K562 (cell line): Measurements from ENCODE around the gene SLC25A20. TPM values are rescaled to one million over a fixed set of nuclear protein-coding genes. Genes with fewer than 3 reads are reported as not detected.

Experiments
- ATAC-seq: fragments of 200-7000 bp; cut with Tn5 transposase; 3 replicates; pipeline ENCODE4 v1.9.1; 2020; ENCODE audit warnings: moderate library complexity
- BruUV-seq: library from RNA; stranded (reverse); fragments of 400-500 nt; replicated peaks from 2 replicates; lab custom pipeline; 2021; lab: Mats Ljungman, UMichigan
- CTCF ChIA-PET: fragments of 300-600 bp; formaldehyde crosslinking; extraction: SDS; loops from one replicate; lab custom pipeline; 2021; ENCODE audit warnings: low intra/inter-chr PET ratio; lab: Yijun Ruan, JAX
- POLR2A ChIA-PET: fragments of 300-600, 350-650 bp; sonication (Branson Sonifier 250); formaldehyde crosslinking; extraction: SDS; loops from one replicate; lab custom pipeline; 2021; ENCODE audit warnings: antibody characterized with exemption, inconsistent platforms; lab: Yijun Ruan, JAX
- DNase-seq, 4 experiments: peaks; one replicate each; pipeline versions ENCODE4 v3.0.0 to v3.0.0-alpha.2; 2011 to 2018; ENCODE audit warnings: low spot score in 3 of 4, mixed read lengths in 3 of 4; ENCODE audit errors: extremely low read depth in 1 of 4
- FAIRE-seq: peaks from 2 replicates; lab custom pipeline; 2011; peaks lifted over from hg19 to GRCh38; lab: Jason Lieb, UNC
- H2AFZ ChIP-seq: 2 replicates; pipeline ENCODE4 v1.6.0; 2011; ENCODE audit warnings: low read depth, low read length, control low read depth, inconsistent platforms
- H3K27ac ChIP-seq: fragments of 200-600 bp; 3 replicates; pipeline ENCODE4 v1.8.0; 2011; ENCODE audit warnings: low read depth, mild to moderate bottlenecking, control low read depth, inconsistent platforms, low read length, moderate library complexity, mixed read lengths; ENCODE audit errors: extremely low read depth
- H3K27me3 ChIP-seq, 2 experiments: fragments of 300-600 bp in 1 of 2; 2 replicates in 1 of 2; 3 replicates in 1 of 2; pipeline versions ENCODE4 v1.6.0 to v1.8.0; 2011; ENCODE audit warnings: inconsistent platforms in 2 of 2, low read length in 2 of 2, mild to moderate bottlenecking in 1 of 2, mixed read lengths in 1 of 2, moderate library complexity in 1 of 2; ENCODE audit not compliant: control insufficient read depth in 2 of 2, insufficient read depth in 2 of 2
- H3K36me3 ChIP-seq: fragments of 300-600 bp; 3 replicates; pipeline ENCODE4 v1.8.0; 2011; ENCODE audit warnings: mild to moderate bottlenecking, low read length, inconsistent platforms; ENCODE audit not compliant: control insufficient read depth, insufficient read depth
- H3K4me1 ChIP-seq, 2 experiments: fragments of 200-600 bp in 1 of 2; replicated peaks in 1 of 2; 2 replicates in 1 of 2; 3 replicates in 1 of 2; pipeline versions ENCODE4 v1.5.1 to v1.8.0; 2011; ENCODE audit warnings: inconsistent platforms in 2 of 2, low read length in 2 of 2, mild to moderate bottlenecking in 1 of 2, mixed read lengths in 1 of 2, moderate library complexity in 1 of 2; ENCODE audit not compliant: control insufficient read depth in 2 of 2, insufficient read depth in 2 of 2
- H3K4me2 ChIP-seq: 2 replicates; pipeline ENCODE4 v1.6.1; 2011; ENCODE audit warnings: low read length, control low read depth, inconsistent platforms, mixed read lengths; ENCODE audit not compliant: insufficient read depth
- H3K4me3 ChIP-seq: fragments of 200-600 bp; sonication (generic), shearing (Covaris generic); 2 replicates; pipeline ENCODE4 v1.5.1; 2016; ENCODE audit warnings: control low read depth, inconsistent platforms
- H3K79me2 ChIP-seq: fragments of 200-600 bp; 3 replicates; pipeline ENCODE4 v1.8.0; 2011; ENCODE audit warnings: low read length, inconsistent platforms; ENCODE audit not compliant: control insufficient read depth, insufficient read depth
- H3K9ac ChIP-seq, 2 experiments: 2 replicates each; pipeline versions ENCODE4 v1.6.0 to v1.6.1; 2011; ENCODE audit warnings: low read depth in 2 of 2, low read length in 2 of 2, control low read depth in 1 of 2, inconsistent platforms in 1 of 2, mild to moderate bottlenecking in 1 of 2, mixed read lengths in 1 of 2; ENCODE audit not compliant: insufficient read depth in 1 of 2
- H3K9me1 ChIP-seq: one replicate; pipeline ENCODE4 v1.6.0; 2011; ENCODE audit warnings: inconsistent platforms, mild to moderate bottlenecking, low read length, moderate library complexity; ENCODE audit not compliant: control insufficient read depth, insufficient read depth
- H3K9me3 ChIP-seq: replicated peaks from 2 replicates; pipeline ENCODE4 v1.5.1; 2011; ENCODE audit warnings: low read depth, low read length, inconsistent platforms; ENCODE audit not compliant: control insufficient read depth, insufficient read depth
- H4K20me1 ChIP-seq: replicated peaks from 2 replicates; pipeline ENCODE4 v1.6.1; 2011; ENCODE audit warnings: low read length, inconsistent platforms, mixed read lengths; ENCODE audit not compliant: control insufficient read depth, insufficient read depth
- CREM ChIP-seq: IDR thresholded peaks from 2 replicates; pipeline ENCODE4 v1.6.1; 2014; ENCODE audit warnings: antibody characterized with exemption, low read depth
- FOXO4 ChIP-seq: fragments of 450-650 bp; formaldehyde crosslinking; IDR thresholded peaks from 2 replicates; pipeline ENCODE4 v1.4.0; 2020; ENCODE audit warnings: mild to moderate bottlenecking, moderate library complexity
- IRF9 ChIP-seq: fragments of 450-650 bp; IDR thresholded peaks from 2 replicates; pipeline ENCODE4 v1.6.1; 2016; ENCODE audit warnings: missing biosample characterization, missing genetic modification characterization
- NCOA4 ChIP-seq: fragments of 450-650 bp; IDR thresholded peaks from 2 replicates; pipeline ENCODE4 v1.6.1; 2018; ENCODE audit warnings: mild to moderate bottlenecking; ENCODE audit not compliant: partially characterized antibody
- SRSF7 ChIP-seq: fragments of 200-400 bp; formaldehyde crosslinking; optimal IDR thresholded peaks from 2 replicates; pipeline ENCODE3; 2017; ENCODE audit warnings: mild to moderate bottlenecking, low read depth, low read length
- ZBTB34 ChIP-seq: fragments of 250-450 bp; sonication (Bioruptor Pico); IDR thresholded peaks from 2 replicates; pipeline ENCODE4 v1.8.0; 2021; ENCODE audit warnings: mild to moderate bottlenecking, moderate library complexity
- WGBS: fragments of 100-300 bp; shearing (Covaris generic); methylation state at CpG from one replicate; pipeline ENCODE4 v1.1.6; 2016; ENCODE audit warnings: low coverage, mixed read lengths; ENCODE audit not compliant: insufficient coverage; ENCODE audit errors: missing lambda C conversion rate; 5-methylcytosine and 5-hydroxymethylcytosine counted together
- in situ Hi-C: fragments of 300-500 bp; cut with MboI; formaldehyde crosslinking; loops from 4 replicates; pipeline ENCODE4 v1.15.0; 2018; ENCODE audit warnings: inconsistent platforms, mixed read lengths
- intact Hi-C: fragments of 100-400 bp; cut with micrococcal nuclease; formaldehyde crosslinking; loops from 2 replicates; pipeline ENCODE4 v1.14.2; 2022
- polyA plus RNA-seq, 8 experiments: library from polyadenylated mRNA; depleted of rRNA in 4 of 8; stranded (reverse) in 5 of 8; unstranded in 3 of 8; fragments of >200 nt; fragmentation: Nextera tagmentation in 2 of 8; fragmentation: Illumina TruSeq in 1 of 8; extraction: Ambion mirVana in 2 of 8; extraction: Trizol in 1 of 8; gene quantifications; 2 replicates each; pipeline versions ENCODE4 v1.2.1 to v1.2.3, GENCODE V29; 2011 to 2014; ENCODE audit warnings: inconsistent platforms in 1 of 8, missing spikeins in 1 of 8
- total RNA-seq, 7 experiments: library from RNA; depleted of rRNA in 6 of 7; stranded (reverse); fragments of >200 nt in 6 of 7; fragmentation: Illumina TruSeq in 2 of 7; extraction: Trizol in 2 of 7; gene quantifications; 2 replicates each; pipeline versions ENCODE4 v1.2.1 to v1.2.3, GENCODE V29; 2011 to 2021; ENCODE audit warnings: low replicate concordance in 1 of 7

SLC25A20 gene
- total and polyA plus RNA-seq, 9 of the 15 experiments (the other 6 are each of a cell fraction or from before 2014, with no cell fraction given) = 14.3 to 48.1 (median 21.6) TPM

- no peaks in the 10 kb centered on the region for H3K4me1 ChIP-seq
- no peaks in the 10 kb centered on the region for H3K27me3 ChIP-seq
- ChIA-PET CTCF (no interaction called here), POLR2A (interaction anchor here (0.5 kb wide), 1 partner anchor 39 kb away, joined by 3 read pairs; the partner anchor contains the start of gene ARIH2)
- H3K27ac ChIP-seq = no peak overlapping the region
- FAIRE-seq = no peak
- no peak for ATAC-seq
- intact Hi-C loops = no loop called here
- peaks cover 3% of the 10 kb centered on the region; the same call in 1 of the 3 replicates for H3K36me3 ChIP-seq
- no peak for DNase-seq
- no peaks in the 10 kb centered on the region for H3K79me2 ChIP-seq
- WGBS = 77% methylated on average over 6 of the region's 6 CpGs
- H2AFZ ChIP-seq = no peak overlapping the region
- no TSS peak for BruUV-seq
- H4K20me1 ChIP-seq = no peaks in the 10 kb centered on the region
- H3K9ac ChIP-seq = no peak overlapping the region
- H3K4me3 ChIP-seq = no peak overlapping the region
- in situ Hi-C loops = no loop called here
- H3K9me1 ChIP-seq = no peaks in the 10 kb centered on the region
- H3K9me3 ChIP-seq = no peaks in the 10 kb centered on the region
- H3K4me2 ChIP-seq = no peak overlapping the region
- TF ChIP-seq NCOA4 = no peak
- no peak for TF ChIP-seq ZBTB34 (CRISPR knock-in tag)
- TF ChIP-seq CREM = no peak
- no peak for TF ChIP-seq FOXO4
- no peak for TF ChIP-seq SRSF7
- TF ChIP-seq IRF9 = no peak
These were observed 19.2 kb downstream of the SLC25A20 start for GRCh38 chr3:48879307-48879993.
